GM18861 (cell line): ENCODE measurements around the gene FAM124B.

ENCODE experiments used
- ATAC-seq: cut with Tn5 transposase; IDR thresholded peaks from one replicate; pipeline ENCODE4 v1.9.1; 2021; ENCODE audit not compliant: unreplicated experiment

Gene FAM124B

DNA sequence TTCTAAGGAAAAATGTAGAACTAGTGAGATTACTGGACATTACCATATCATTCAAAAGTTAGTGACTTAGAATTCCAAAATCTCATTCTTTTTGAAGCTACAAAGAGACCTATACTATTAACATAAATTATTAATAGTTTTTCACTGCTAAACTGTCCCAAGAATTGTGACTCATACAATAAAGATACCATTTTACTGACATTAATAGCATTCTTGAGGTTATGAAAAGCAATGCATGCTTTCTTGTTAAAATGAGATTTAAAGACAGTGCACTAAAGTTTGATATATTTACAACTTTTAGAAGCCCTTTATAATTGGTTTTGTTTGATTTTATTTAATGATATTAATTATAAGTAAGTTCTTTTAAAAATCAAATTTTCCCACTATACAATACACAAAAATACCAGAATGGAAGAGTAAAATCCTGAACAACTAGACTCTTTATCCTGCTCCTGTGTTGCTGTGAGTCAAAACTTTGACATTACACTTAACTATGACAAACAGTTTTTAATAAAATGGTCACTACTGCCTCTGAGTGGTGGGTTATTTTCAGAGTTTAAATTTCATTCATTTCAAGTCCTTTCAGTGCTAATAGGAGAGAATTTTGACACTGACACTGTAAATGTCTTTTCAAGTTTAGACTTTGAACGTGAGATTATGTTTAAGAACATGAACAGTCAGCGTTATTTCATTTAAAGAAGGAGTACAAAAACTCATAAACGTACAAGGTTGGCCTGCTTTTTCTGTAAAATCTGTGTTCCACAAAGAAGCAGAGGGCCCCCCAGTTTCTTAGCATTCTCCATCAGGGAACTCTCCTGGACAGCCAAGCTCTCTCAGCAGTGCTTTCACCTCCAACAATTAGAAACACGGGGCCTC, 54.5 kb downstream of the FAM124B start:
- ATAC-seq: no peak

GRCh38 chr2:224345492-224345891, 56.4 kb downstream of the FAM124B start:
- no peak for ATAC-seq

DNA sequence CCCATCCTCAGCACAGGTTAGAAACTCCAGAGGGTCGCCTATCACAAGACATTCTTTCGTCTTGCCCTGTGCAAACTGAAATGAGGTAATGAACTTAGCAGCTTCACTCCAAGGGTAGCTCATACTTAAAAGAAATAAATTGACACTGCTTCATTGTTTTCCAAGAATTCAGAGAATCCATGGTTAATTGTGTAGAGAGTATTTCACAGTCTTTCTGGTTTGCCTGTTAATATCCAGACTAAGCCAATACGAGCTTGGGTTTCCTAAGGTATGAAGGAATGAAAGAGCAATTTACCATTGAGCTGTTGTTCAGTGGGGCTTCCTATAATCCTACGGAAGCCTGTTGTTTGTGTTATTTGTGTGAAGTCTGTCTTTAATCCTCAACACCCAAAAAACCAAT, 58.7 kb downstream of the FAM124B start:
- no peak for ATAC-seq

DNA sequence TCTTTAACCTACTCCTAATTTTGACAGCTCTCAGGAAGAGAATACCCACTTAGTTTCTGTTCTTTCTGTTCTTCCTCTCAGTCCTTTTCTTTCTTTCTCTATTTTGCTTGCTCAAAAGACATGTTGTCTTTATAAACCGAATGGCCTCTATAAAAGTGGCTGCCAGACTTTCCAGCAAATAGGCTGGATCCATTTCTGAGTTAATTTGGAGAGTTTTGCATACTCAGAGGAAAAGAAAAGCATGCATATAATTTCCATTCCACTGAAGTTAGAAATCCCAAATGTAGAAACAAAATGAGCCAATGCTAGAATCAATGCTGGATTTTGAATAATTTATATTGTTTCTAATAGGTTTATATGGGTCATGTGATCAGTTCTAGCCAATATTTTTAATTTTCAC, 65.9 kb downstream of the FAM124B start:
- ATAC-seq: no peak

DNA sequence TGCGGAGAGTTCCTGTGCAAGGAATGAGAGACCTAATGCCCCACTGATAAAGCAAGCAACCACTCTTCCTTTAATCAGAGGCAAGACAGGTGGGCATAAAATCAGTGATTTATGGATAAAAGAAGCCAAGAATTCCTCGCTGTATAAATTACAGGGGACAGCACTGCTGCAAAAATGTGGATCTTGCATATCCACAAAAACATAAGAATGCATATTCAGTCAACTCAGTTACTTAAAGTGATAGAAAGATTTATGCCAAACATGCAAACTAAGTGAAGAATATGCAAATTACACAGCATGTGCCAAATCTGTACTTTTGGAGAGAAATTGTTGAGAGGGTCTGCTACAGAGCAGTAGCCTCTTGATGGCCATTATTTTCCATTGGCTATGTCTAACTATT, 67.2 kb downstream of the FAM124B start:
- no peak for ATAC-seq

- ATAC-seq: no peak
Observed at GRCh38 chr2:224333726-224334482, 68.0 kb downstream of the FAM124B start.

DNA sequence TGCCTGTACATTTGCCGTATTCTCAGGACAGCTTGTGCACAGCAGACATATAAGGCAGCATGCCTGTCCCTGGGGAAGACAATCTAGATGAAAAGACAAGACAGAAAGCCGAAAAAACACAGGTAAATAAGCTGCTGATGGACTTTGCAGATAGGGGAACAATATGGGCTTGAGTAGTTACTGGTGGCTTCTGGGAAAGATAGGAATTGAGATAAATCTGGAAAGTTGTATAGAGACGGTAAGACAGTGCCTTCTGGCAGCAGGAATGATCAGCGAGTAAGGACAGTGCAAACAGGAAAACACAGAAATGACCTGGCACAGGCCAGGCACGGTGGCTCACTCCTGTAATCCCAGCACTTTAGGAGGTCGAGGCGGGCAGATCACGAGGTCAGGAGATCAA, 70.2 kb downstream of the FAM124B start:
- no peak for ATAC-seq

- no peak for ATAC-seq
Observed at GRCh38 chr2:224328798-224329197, 73.1 kb downstream of the FAM124B start.
